T-cell (primary cell): ENCODE data around the gene EEF2. TPM values are rescaled to one million over a fixed set of nuclear protein-coding genes. Genes with fewer than 3 reads are reported as not detected.

ENCODE experiments used
- ATAC-seq, 4 experiments: fragments of 200-7000 bp in 3 of 4; fragments of 150-1000 bp in 1 of 4; cut with Tn5 transposase; replicated peaks in 1 of 4; 1 replicate in 3 of 4; 2 replicates in 1 of 4; pipeline ENCODE4 v1.10.0; 2021; ENCODE audit warnings: moderate library complexity in 3 of 4, mild to moderate bottlenecking in 2 of 4, moderate number of reproducible peaks in 1 of 4
- CTCF ChIA-PET, 2 donors: fragments of 300-600 bp; sonication (Branson Sonifier 250); formaldehyde crosslinking; loops; one replicate each; lab custom pipeline; 2022; ENCODE audit warnings: antibody characterized with exemption in 2 of 2; lab: Charles Lee
- POLR2A ChIA-PET, 2 donors: fragments of 300-600 bp; sonication (Branson Sonifier 250); formaldehyde crosslinking; loops; one replicate each; lab custom pipeline; 2022; ENCODE audit warnings: antibody characterized with exemption in 2 of 2; lab: Charles Lee
- DNase-seq, 35 experiments: peaks; one replicate each; pipeline versions ENCODE4 v3.0.0 to v3.0.0-alpha.2; 2013 to 2023
- H3K27ac ChIP-seq: one replicate; pipeline ENCODE4 v1.5.1; 2013; ENCODE audit warnings: low read length
- H3K27me3 ChIP-seq, 2 experiments: replicated peaks in 1 of 2; 1 replicate in 1 of 2; 2 replicates in 1 of 2; pipeline versions ENCODE4 v1.6.1 to v1.7.0; 2013; ENCODE audit warnings: low read length in 1 of 2, mixed read lengths in 1 of 2; ENCODE audit not compliant: control insufficient read depth in 2 of 2, insufficient read depth in 2 of 2; ENCODE audit errors: extremely low read depth in 1 of 2
- H3K36me3 ChIP-seq, 2 donors: 1 replicate in 1 of 2; 2 replicates in 1 of 2; pipeline versions ENCODE4 v1.6.1 to v1.7.0; 2013; ENCODE audit warnings: low read length in 1 of 2; ENCODE audit not compliant: control insufficient read depth in 2 of 2, insufficient read depth in 1 of 2; ENCODE audit errors: extremely low read depth in 1 of 2
- H3K4me1 ChIP-seq, 2 experiments: 1 replicate in 1 of 2; 2 replicates in 1 of 2; pipeline versions ENCODE4 v1.6.1 to v1.7.0; 2013; ENCODE audit warnings: low read length in 2 of 2, mixed read lengths in 1 of 2; ENCODE audit not compliant: insufficient read depth in 2 of 2, control insufficient read depth in 1 of 2; ENCODE audit errors: extremely low read depth in 1 of 2
- H3K4me3 ChIP-seq, 2 donors: 1 replicate in 1 of 2; 2 replicates in 1 of 2; pipeline versions ENCODE4 v1.5.1 to v1.7.0; 2013; ENCODE audit warnings: mild to moderate bottlenecking in 2 of 2, low read length in 1 of 2, moderate library complexity in 1 of 2; ENCODE audit not compliant: control insufficient read depth in 1 of 2; ENCODE audit errors: extremely low read depth in 1 of 2
- H3K9me3 ChIP-seq: 2 replicates; pipeline ENCODE4 v1.7.0; 2013
- H3K27ac Mint-ChIP-seq, 2 donors: one replicate each; pipeline ENCODE4 v1.8.0; 2020 to 2021; ENCODE audit warnings: mild to moderate bottlenecking in 2 of 2, mixed read lengths in 2 of 2
- H3K27me3 Mint-ChIP-seq, 2 donors: one replicate each; pipeline ENCODE4 v1.8.0; 2021 to 2022; ENCODE audit warnings: mixed read lengths in 2 of 2
- H3K36me3 Mint-ChIP-seq: one replicate; pipeline ENCODE4 v1.8.0; 2021; ENCODE audit warnings: mixed read lengths
- H3K4me1 Mint-ChIP-seq, 3 donors: one replicate each; pipeline ENCODE4 v1.8.0; 2020 to 2022; ENCODE audit warnings: mixed read lengths in 3 of 3, mild to moderate bottlenecking in 1 of 3
- H3K4me3 Mint-ChIP-seq, 3 donors: one replicate each; pipeline ENCODE4 v1.8.0; 2020 to 2022; ENCODE audit warnings: mild to moderate bottlenecking in 3 of 3, mixed read lengths in 3 of 3, moderate library complexity in 3 of 3
- H3K9me3 Mint-ChIP-seq, 3 donors: one replicate each; pipeline ENCODE4 v1.8.0; 2020 to 2022; ENCODE audit warnings: mixed read lengths in 3 of 3
- WGBS: methylation state at CpG from one replicate; pipeline ENCODE4 v1.1.5; 2013; ENCODE audit warnings: missing lambda C conversion rate; ENCODE audit not compliant: insufficient coverage; 5-methylcytosine and 5-hydroxymethylcytosine counted together
- total RNA-seq, 35 experiments: library from RNA in 6 of 35; stranded (reverse) in 6 of 35; fragments of 120-200 nt in 1 of 35; gene quantifications; one replicate each; pipeline versions ENCODE4 v1.2.1 to v1.2.4 and lab custom pipeline; 2013 to 2026

The EEF2 gene
- total RNA-seq, 5 donors from 2014 or later (not counting 1 experiment from before 2014, with no cell fraction given), result 2,379 to 2,775 (median 2,439) TPM

DNA sequence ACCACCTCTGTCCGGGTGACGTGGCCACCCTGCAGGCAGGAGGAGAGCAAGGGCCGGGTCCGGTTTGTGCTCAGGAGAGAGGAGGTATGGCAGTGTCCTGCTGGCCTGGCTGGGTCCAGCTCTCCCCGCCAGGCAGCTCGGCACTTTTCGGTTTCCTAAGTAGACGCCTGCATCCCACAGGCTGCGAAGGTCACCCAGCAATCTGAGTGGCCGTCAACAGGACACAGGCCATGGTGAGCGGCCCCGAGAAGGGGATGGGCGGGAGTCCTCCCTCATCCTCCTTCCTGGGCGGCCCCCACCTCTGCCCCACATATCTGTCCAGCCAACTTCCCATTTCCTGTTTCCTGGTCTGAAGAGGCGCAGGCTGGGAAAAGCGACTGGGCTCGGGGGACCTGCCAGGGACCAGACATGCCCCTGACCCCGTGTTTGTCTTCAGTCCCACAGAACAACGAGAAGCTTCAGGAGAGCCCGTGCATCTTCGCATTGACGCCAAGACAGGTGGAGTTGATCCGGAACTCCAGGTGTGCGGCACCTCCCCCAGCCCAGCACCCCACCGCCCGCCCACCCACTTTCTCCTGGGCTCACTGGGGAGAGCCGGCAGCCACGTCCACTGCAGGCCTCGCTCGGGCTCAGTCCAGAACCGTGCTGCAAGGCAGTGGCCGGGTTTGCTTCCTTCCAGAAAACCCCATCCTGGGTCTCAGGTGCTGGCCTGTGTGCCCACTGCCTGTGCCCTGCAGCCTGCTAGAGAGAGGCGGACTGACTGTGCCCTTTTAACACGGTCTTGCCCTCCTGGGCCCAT is 38.5 kb upstream of the EEF2 start:
- H3K9me3 ChIP-seq, result no peaks in the 10 kb centered on the region
- Mint-ChIP-seq H3K4me3 (no peak overlapping the region), H3K27me3 (no peaks in the 10 kb centered on the region), H3K36me3 (peaks cover 16% of the 10 kb centered on the region), H3K4me1 (peaks cover 0 to 4% (median 3%) of the 10 kb centered on the region in 3 donors), H3K9me3 (no peaks in the 10 kb centered on the region), H3K27ac (no peak overlapping the region)
- peaks cover 0 to 4% of the 10 kb centered on the region in 2 experiments for H3K4me1 ChIP-seq
- no peak overlapping the region for H3K4me3 ChIP-seq
- ChIA-PET POLR2A (no interaction called here), CTCF (no interaction called here)
- H3K27ac ChIP-seq, result no peak overlapping the region
- no peak for DNase-seq
- peaks cover 6 to 34% of the 10 kb centered on the region in 2 donors for H3K36me3 ChIP-seq
- H3K27me3 ChIP-seq, result no peaks in the 10 kb centered on the region
- WGBS, result 93% methylated on average over 32 of the region's 34 CpGs
- no peak for ATAC-seq

DNA sequence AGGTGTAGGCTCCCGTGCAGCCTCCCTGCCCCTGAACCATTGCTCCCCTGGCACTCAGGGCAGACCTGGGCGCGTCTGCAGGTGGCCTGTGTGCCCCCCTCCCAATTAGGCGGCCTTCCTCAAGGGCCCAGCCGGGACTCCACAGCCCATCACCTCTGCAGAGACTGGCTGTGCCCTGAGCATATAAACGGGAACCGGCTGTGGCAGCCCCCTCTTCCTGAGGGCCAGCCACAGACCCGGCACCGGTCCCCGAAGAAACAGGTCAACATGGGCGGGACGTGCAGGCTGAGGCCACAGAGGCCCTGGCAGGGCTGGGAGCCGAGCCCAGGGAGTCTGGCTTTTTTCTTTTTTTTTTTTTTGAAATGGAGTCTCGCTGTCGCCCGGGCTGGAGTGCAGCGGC is 34.3 kb upstream of the EEF2 start:
- POLR2A ChIA-PET, result interaction anchor here in 1 of 2 donors (0.7 kb wide), 1 partner anchor 44 kb away, joined by 5 read pairs; no protein-coding TSS in a partner anchor
- Histone ChIP-seq H3K4me3 (no peak overlapping the region), H3K4me1 (peaks cover 0 to 16% of the 10 kb centered on the region in 2 experiments), H3K36me3 (peaks cover 13 to 24% of the 10 kb centered on the region in 2 donors), H3K27me3 (no peaks in the 10 kb centered on the region), H3K27ac (no peak overlapping the region), H3K9me3 (no peaks in the 10 kb centered on the region)
- 82% methylated on average over 7 of the region's 17 CpGs for WGBS
- Mint-ChIP-seq H3K27me3 (no peaks in the 10 kb centered on the region), H3K9me3 (no peaks in the 10 kb centered on the region), H3K36me3 (peaks cover 20% of the 10 kb centered on the region), H3K4me3 (no peak overlapping the region), H3K27ac (no peak overlapping the region), H3K4me1 (peaks cover 6 to 11% (median 9%) of the 10 kb centered on the region in 3 donors)
- ATAC-seq, result no peak
- no peak for DNase-seq
- CTCF ChIA-PET, result no interaction called here

DNA sequence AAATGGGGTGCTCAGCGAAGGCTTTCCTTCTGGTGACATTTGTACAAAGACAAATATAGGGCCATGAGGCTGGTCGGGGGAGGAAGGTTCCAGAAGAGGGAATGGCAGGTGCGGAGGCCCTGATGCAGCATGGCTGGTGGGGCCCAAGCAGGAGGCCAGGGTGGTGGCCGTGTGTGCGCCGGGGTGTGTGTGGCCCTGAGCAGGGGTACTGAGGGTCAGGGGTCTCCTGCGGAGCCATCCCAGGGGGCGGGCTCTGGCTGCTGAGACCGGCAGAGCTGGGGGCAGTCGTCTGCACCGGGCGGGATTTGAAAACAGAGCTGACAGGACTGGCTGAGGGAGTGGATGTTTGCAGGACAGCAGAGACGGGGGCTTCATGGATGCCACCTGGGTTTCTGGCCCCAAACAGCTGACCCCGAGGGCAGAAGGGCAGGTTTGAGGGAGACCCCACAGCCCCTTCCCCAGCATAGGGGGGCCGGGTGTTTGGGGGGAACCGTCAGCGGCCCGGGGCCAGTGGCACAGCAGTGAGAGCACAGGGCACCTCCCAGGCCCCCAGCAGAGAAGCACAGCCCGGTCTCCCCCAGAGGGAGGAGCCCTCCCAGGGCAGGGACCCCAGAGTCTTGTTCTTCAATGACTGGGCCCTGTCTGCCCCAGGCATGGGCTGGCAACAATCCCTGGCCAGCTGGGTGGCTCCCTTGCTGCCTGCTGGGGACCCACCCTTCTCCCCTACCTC is 33.7 kb upstream of the EEF2 start:
- H3K36me3 ChIP-seq, result peaks cover 16 to 24% of the 10 kb centered on the region in 2 donors
- Mint-ChIP-seq H3K4me1 (peaks cover 6 to 14% (median 14%) of the 10 kb centered on the region in 3 donors), H3K36me3 (peaks cover 16% of the 10 kb centered on the region), H3K4me3 (no peak overlapping the region), H3K27ac (no peak overlapping the region), H3K9me3 (no peaks in the 10 kb centered on the region), H3K27me3 (no peaks in the 10 kb centered on the region)
- H3K4me1 ChIP-seq, result peaks cover 0 to 22% of the 10 kb centered on the region in 2 experiments
- H3K9me3 ChIP-seq, result no peaks in the 10 kb centered on the region
- WGBS, result 93% methylated on average over 7 of the region's 19 CpGs
- POLR2A ChIA-PET, result no interaction called here
- DNase-seq (no peak), ATAC-seq (no peak)
- CTCF ChIA-PET, result no interaction called here
- H3K27me3 ChIP-seq, result no peaks in the 10 kb centered on the region
- no peak overlapping the region for H3K27ac ChIP-seq
- H3K4me3 ChIP-seq, result no peak overlapping the region

DNA sequence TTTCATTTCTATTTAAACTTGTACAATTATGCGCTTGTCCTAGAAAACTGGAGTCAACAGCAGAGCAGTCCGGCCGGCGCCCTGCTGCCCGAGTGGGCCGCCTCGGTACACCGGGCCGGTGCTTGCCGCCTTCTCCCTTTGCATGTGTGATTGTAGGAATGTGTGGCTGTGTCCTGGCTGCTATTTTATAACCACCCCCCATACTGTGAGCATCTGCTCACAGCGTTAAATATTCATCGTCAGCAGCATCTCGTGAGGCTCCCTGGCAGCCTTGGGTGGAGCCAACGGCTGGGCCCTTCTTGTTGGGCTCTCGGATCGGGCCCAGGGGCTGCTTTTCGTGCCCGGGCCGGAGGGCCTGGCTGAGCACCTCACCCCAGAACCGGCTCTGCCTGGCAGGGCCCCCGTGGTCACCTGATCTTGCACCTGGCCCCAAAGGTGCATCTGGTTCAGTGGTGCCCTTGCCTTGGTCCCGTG is 32.9 kb upstream of the EEF2 start:
- no peaks in the 10 kb centered on the region for H3K9me3 Mint-ChIP-seq
- no peak for DNase-seq
- peaks cover 6 to 15% (median 14%) of the 10 kb centered on the region in 3 donors for H3K4me1 Mint-ChIP-seq
- ChIA-PET POLR2A (no interaction called here), CTCF (no interaction called here)
- H3K9me3 ChIP-seq, result no peaks in the 10 kb centered on the region
- H3K27me3 Mint-ChIP-seq, result no peaks in the 10 kb centered on the region
- H3K27ac ChIP-seq, result no peak overlapping the region
- H3K36me3 ChIP-seq, result peaks cover 17 to 30% of the 10 kb centered on the region in 2 donors
- WGBS, result 98% methylated on average over 10 of the region's 22 CpGs
- H3K27me3 ChIP-seq, result no peaks in the 10 kb centered on the region
- H3K27ac Mint-ChIP-seq, result no peak overlapping the region
- peaks cover 0 to 30% of the 10 kb centered on the region in 2 experiments for H3K4me1 ChIP-seq
- no peak for ATAC-seq
- H3K4me3 ChIP-seq, result no peak overlapping the region
- H3K4me3 Mint-ChIP-seq, result no peak overlapping the region
- H3K36me3 Mint-ChIP-seq, result peaks cover 17% of the 10 kb centered on the region

DNA sequence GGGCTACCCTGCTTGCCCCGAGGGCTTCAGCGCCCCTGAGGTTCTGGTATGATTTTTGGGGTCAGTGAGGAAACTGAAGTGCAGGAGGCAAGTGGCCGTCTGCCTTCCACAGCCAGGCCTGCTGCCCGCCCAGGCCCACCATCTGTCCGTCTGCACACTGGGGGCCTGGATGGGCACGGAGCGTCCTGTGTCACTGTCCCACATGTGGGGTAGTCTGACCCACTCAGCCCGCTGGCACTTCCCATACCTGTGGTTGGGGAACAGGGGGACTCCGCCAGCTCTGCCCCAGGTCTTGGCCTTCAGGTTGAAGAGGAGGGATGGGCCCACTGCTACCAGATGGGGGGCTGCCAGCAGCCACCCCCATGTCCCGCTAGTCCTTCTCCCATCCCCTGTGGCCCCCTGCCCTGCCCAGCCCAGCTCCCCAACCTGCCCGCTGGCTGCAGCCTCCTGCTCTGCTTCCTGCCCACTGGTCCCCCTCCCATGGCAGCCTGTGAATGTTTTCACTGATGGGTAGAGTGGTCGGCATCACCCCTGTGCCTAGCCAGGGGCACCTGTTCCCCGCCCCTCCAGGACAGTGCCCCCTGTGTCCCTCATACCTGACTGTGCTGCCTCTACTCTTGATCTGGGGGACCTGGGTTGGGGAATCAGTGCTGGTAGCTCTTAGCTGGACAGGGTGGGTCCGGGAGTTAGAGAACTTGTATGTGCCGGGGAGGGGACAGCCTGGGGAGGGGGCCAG is 31.8 kb upstream of the EEF2 start:
- WGBS, result 100% methylated on average over 6 of the region's 15 CpGs
- Mint-ChIP-seq H3K27ac (no peak overlapping the region), H3K27me3 (no peaks in the 10 kb centered on the region), H3K4me3 (no peak overlapping the region), H3K36me3 (peaks cover 20% of the 10 kb centered on the region), H3K9me3 (no peaks in the 10 kb centered on the region), H3K4me1 (peaks cover 6 to 24% (median 23%) of the 10 kb centered on the region in 3 donors)
- ATAC-seq (peak in 1 of 4 experiments; percentile 17), DNase-seq (no peak)
- Histone ChIP-seq H3K4me1 (peaks cover 0 to 33% of the 10 kb centered on the region in 2 experiments), H3K36me3 (peaks cover 22 to 35% of the 10 kb centered on the region in 2 donors), H3K27me3 (no peaks in the 10 kb centered on the region), H3K4me3 (no peak overlapping the region), H3K27ac (no peak overlapping the region), H3K9me3 (no peaks in the 10 kb centered on the region)
- ChIA-PET POLR2A (no interaction called here), CTCF (no interaction called here)

DNA sequence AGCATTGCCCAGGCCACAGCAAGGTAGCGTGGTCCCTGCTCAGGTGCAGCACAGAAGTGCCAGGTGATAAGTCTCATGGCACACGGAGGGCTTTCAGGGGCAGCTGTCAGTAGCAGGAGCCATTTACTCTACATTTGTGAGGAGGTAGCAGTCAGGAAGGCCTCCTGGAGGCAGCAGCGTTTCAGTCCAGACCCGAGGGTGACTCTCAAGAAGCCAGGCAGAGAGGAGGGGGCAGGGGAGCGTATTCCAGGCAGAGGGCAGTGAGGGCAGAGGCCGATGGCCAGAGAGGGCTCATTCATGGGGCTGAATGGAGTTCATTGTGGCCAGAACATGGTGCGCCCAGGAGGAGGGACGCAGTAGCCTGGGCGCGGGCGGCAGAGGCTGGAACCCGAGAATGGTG is 31.2 kb upstream of the EEF2 start:
- Mint-ChIP-seq H3K4me1 (peaks cover 6 to 24% (median 23%) of the 10 kb centered on the region in 3 donors), H3K4me3 (no peak overlapping the region), H3K9me3 (no peaks in the 10 kb centered on the region), H3K27me3 (no peaks in the 10 kb centered on the region), H3K27ac (no peak overlapping the region), H3K36me3 (peaks cover 17% of the 10 kb centered on the region)
- Histone ChIP-seq H3K36me3 (peaks cover 23 to 36% of the 10 kb centered on the region in 2 donors), H3K9me3 (no peaks in the 10 kb centered on the region), H3K4me1 (peaks cover 0 to 35% of the 10 kb centered on the region in 2 experiments), H3K27ac (no peak overlapping the region), H3K4me3 (no peak overlapping the region), H3K27me3 (no peaks in the 10 kb centered on the region)
- ChIA-PET POLR2A (no interaction called here), CTCF (no interaction called here)
- no peak for DNase-seq
- WGBS, result 97% methylated on average over 12 of the region's 12 CpGs
- ATAC-seq, result no peak
